Muscle of leg (tissue), 9 donors: ENCODE measurements around the gene BAZ1B. TPM values are rescaled to one million over a fixed set of nuclear protein-coding genes. Genes with fewer than 3 reads are reported as not detected.

Source experiments
- polyA plus RNA-seq, 8 donors: library from polyadenylated mRNA; unstranded; fragments of 120-200 nt; gene quantifications; one replicate each; pipeline versions ENCODE4 v1.2.1 to v1.2.3, GENCODE V29; 2013; ENCODE audit warnings: inconsistent platforms in 1 of 8, low replicate concordance in 1 of 8; ENCODE audit not compliant: insufficient read length in 8 of 8, insufficient read depth in 1 of 8
- total RNA-seq: library from RNA; stranded (reverse); fragments of 120-200 nt; gene quantifications from one replicate; pipeline ENCODE4 v1.2.4, GENCODE V29; 2013

BAZ1B gene
- total and polyA plus RNA-seq, 9 donors = 40.5 to 67.6 (median 53.0) TPM

Other genes starting within 250 kb of the BAZ1B start
- gene NSUN5, start 213.5 kb downstream of the BAZ1B start, total RNA-seq = 18.6 TPM
- gene NSUN5, start 213.5 kb downstream of the BAZ1B start, polyA plus RNA-seq = 10 to 100 TPM; 17.1 to 22.7 (median 21.3) TPM
- gene TRIM50, start 194.2 kb downstream of the BAZ1B start, total RNA-seq = 0.44 TPM
- gene TRIM50, start 194.2 kb downstream of the BAZ1B start, polyA plus RNA-seq = under 1 TPM; 0.27 to 0.76 (median 0.55) TPM
- gene FKBP6, start 194.1 kb downstream of the BAZ1B start, total RNA-seq = not detected
- gene FKBP6, start 194.1 kb downstream of the BAZ1B start, polyA plus RNA-seq = under 1 TPM in 6 of 8 donors, not detected in 2; 0.20 to 0.57 (median 0.28) TPM
- 14.3 TPM for gene FZD9, start 88.5 kb downstream of the BAZ1B start, total RNA-seq
- 10 to 100 TPM; 12.2 to 20.9 (median 18.0) TPM for gene FZD9, start 88.5 kb downstream of the BAZ1B start, polyA plus RNA-seq
- gene BCL7B, start 35.4 kb upstream of the BAZ1B start, total RNA-seq = 6.6 TPM
- 10 to 100 TPM; 30.5 to 37.0 (median 34.4) TPM for gene BCL7B, start 35.4 kb upstream of the BAZ1B start, polyA plus RNA-seq
- gene TBL2, start 56.3 kb upstream of the BAZ1B start, total RNA-seq = 37.5 TPM
- gene TBL2, start 56.3 kb upstream of the BAZ1B start, polyA plus RNA-seq = 10 to 100 TPM; 25.2 to 36.3 (median 27.6) TPM
- gene MLXIPL, start 102.2 kb upstream of the BAZ1B start, total RNA-seq = 0.13 TPM
- gene MLXIPL, start 102.2 kb upstream of the BAZ1B start, polyA plus RNA-seq = 1 to 10 TPM in 2 of 8 donors, under 1 TPM in 6; 0.12 to 3.1 (median 0.29) TPM
- 4.5 TPM for gene VPS37D, start 145.5 kb upstream of the BAZ1B start, total RNA-seq
- 1 to 10 TPM; 1.9 to 5.0 (median 3.2) TPM for gene VPS37D, start 145.5 kb upstream of the BAZ1B start, polyA plus RNA-seq
- 3.1 TPM for gene DNAJC30, start 161.2 kb upstream of the BAZ1B start, total RNA-seq
- gene DNAJC30, start 161.2 kb upstream of the BAZ1B start, polyA plus RNA-seq = 1 to 10 TPM; 5.9 to 8.0 (median 6.5) TPM
- gene BUD23, start 161.3 kb upstream of the BAZ1B start, total RNA-seq = 34.3 TPM
- 10 to 100 TPM; 71.0 to 87.1 (median 79.3) TPM for gene BUD23, start 161.3 kb upstream of the BAZ1B start, polyA plus RNA-seq
- 10.4 TPM for gene STX1A, start 197.4 kb upstream of the BAZ1B start, total RNA-seq
- gene STX1A, start 197.4 kb upstream of the BAZ1B start, polyA plus RNA-seq = 10 to 100 TPM in 6 of 8 donors, 1 to 10 TPM in 2; 6.5 to 17.9 (median 11.5) TPM
- 12.9 TPM for gene ABHD11, start 216.5 kb upstream of the BAZ1B start, total RNA-seq
- gene ABHD11, start 216.5 kb upstream of the BAZ1B start, polyA plus RNA-seq = 10 to 100 TPM in 7 of 8 donors, 1 to 10 TPM in 1; 9.6 to 17.1 (median 12.6) TPM
- gene CLDN3, start 248.0 kb upstream of the BAZ1B start, total RNA-seq = 0.13 TPM
- 1 to 10 TPM in 2 of 8 donors, under 1 TPM in 5, not detected in 1; 0.11 to 7.9 (median 0.21) TPM for gene CLDN3, start 248.0 kb upstream of the BAZ1B start, polyA plus RNA-seq